ENCODE data around the gene EPHA1.

EPHA1 gene

DNA sequence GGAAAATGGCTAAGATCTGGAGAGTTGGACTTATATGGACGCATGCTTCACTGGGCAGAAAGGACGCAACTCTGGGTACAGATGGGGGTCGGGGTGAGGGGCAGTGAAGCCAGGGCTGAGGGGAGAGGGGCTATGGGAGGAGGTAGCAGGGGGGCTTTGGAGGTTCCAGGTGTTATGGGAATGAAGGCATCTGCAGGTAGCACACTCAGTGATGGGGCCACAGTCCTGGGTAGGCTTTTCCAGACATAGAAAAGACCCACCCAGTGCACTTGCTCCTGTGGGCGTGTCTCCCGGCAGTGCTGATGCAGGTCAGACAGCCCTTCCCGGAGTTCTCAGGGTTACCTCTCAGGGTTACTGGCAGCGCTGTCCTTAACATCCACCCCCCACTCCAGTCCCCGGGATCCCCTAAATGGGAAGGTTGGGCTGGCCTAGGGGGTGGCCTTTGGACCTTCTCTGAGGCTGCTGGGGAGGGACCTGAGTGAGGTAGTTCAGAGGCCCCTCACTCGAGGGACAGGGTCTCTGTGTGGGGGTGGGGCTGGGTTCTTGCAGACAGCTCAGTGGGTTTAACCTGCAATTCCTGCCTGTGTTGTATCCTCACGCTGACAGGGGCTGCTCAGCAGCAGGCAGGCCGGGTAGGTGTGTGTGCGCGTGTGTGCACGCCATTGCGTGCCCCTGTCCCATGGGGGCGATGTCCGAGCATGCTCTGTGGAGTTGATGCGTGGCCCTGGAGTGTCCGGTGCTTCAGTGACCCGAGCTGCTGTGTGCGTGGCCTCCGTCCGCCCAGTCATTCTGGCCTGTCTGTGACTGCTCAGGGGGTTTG lies 21.3 kb downstream of the EPHA1 start:
- TF ChIP-seq CTCF (IDR thresholded peaks at IDR 0.05; ENCODE audit: poor library complexity, severe bottlenecking) = no peak
- DNase-seq (ENCODE audit: low spot score) (no peak), ATAC-seq (ENCODE audit: low read depth) (no peak)
- Histone ChIP-seq H3K9me3 (ENCODE audit: severe bottlenecking) (no peaks in the 10 kb centered on the region), H3K4me1 (ENCODE audit: insufficient read depth, poor library complexity, severe bottlenecking) (peaks cover 7% of the 10 kb centered on the region), H3K27me3 (ENCODE audit: insufficient read depth, poor library complexity, severe bottlenecking) (no peaks in the 10 kb centered on the region), H3K4me3 (ENCODE audit: severe bottlenecking) (no peak overlapping the region), H3K27ac (ENCODE audit: poor library complexity, severe bottlenecking) (no peak overlapping the region), H3K36me3 (ENCODE audit: low read depth) (peaks cover 98% of the 10 kb centered on the region)

DNA sequence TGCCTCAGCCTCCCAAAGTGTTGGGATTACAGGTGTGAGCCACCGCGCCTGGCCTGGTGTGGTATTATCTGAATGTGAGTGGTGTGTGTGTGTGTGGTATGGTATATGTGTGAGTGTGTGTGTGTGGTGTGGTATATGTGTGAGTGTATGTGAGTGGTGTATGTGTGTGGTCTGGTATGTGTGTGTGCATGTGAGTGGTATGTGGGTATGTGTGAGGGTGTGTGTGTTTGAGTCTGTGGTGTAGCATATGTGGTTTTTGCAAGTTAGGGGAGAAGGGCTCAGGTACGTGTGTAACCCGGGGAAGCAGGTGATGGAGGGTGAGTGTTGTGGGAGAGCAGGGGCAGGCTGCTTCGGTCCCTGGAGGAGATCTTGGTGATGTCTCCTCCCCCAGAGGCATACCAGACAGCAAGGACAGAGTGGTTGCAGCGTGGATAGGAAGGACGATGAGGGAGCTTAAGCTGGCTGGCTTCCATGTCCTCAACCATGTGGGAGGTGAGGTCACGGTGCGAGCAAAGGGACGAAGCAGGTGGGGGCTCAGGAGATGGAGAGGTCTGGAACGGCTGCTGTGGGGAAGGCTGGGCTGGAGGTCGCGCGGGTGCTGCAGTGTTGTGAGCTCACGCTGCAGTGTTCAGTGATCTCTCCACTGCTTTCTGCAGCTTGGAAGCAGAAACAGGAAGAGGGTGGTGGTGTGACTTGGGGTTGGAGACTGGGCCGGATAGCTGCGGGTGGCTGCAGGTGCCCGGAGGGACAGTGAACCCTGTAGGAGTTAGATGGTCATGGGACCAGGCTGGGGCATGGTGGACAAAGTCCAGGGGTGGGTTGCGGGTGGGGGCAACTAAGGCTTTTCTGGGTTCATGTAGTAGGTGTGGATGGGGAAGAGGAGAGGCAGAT lies 22.5 kb downstream of the EPHA1 start:
- Histone ChIP-seq H3K27ac (ENCODE audit: poor library complexity, severe bottlenecking) (no peak overlapping the region), H3K36me3 (ENCODE audit: low read depth) (peaks cover 91% of the 10 kb centered on the region), H3K4me1 (ENCODE audit: insufficient read depth, poor library complexity, severe bottlenecking) (peaks cover 7% of the 10 kb centered on the region), H3K4me3 (ENCODE audit: severe bottlenecking) (no peak overlapping the region), H3K9me3 (ENCODE audit: severe bottlenecking) (no peaks in the 10 kb centered on the region), H3K27me3 (ENCODE audit: insufficient read depth, poor library complexity, severe bottlenecking) (no peaks in the 10 kb centered on the region)
- DNase-seq (ENCODE audit: low spot score) (no peak), ATAC-seq (ENCODE audit: low read depth) (no peak)
- TF ChIP-seq CTCF (IDR thresholded peaks at IDR 0.05; ENCODE audit: poor library complexity, severe bottlenecking) = no peak

DNA sequence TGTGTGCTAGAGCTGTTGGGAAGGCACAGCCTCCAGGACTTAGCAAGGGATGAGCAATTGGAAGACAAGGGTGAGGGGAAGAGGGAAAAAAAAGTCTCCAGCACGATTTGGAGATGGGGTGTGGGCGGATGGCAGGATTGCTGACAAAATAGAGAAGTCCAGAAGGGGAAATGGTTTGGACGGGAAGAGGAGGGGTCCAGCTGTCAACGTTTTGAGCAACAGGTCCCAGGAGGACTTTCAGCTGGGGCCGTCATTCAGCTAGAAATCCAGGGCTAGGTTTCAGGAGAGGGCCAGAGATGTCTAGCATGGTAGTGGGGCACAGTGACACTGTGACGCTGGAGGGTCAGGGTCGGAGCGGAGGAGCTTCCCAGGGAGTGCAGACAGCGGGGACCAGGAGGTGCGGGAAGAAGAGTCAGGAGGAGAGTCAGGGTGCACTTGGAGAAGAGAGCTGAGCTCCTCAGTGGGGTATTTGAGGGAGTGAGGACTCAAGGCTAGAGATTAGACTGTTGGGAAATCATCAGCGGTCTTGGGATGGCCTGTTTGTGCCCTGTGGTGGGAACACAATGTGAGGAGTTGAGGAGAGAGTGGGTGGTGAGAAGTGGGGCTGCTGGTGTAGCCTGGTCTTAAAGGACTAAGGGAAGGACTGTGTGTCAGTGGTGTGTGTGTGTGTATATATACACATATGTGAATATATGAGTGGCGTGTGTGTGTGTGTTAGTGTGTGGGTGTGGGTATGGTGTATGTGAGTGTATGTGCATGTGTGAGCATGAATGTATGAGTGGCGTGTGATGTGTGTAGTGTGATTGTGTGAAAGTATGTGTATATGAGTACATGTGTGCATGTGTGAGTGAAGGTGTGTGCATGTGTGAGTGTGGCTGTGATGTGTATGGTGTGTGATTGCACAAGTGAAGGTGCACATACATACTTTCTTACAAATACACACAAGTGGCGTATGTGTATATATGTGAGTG lies 23.7 kb downstream of the EPHA1 start:
- no peaks in the 10 kb centered on the region for H3K27me3 ChIP-seq (ENCODE audit: insufficient read depth, poor library complexity, severe bottlenecking)
- peaks cover 79% of the 10 kb centered on the region for H3K36me3 ChIP-seq (ENCODE audit: low read depth)
- no peaks in the 10 kb centered on the region for H3K9me3 ChIP-seq (ENCODE audit: severe bottlenecking)
- no peak for TF ChIP-seq CTCF (IDR thresholded peaks at IDR 0.05; ENCODE audit: poor library complexity, severe bottlenecking)
- peaks cover 7% of the 10 kb centered on the region for H3K4me1 ChIP-seq (ENCODE audit: insufficient read depth, poor library complexity, severe bottlenecking)
- H3K27ac ChIP-seq (ENCODE audit: poor library complexity, severe bottlenecking) = no peak overlapping the region
- ATAC-seq (ENCODE audit: low read depth) (no peak), DNase-seq (ENCODE audit: low spot score) (no peak)
- no peak overlapping the region for H3K4me3 ChIP-seq (ENCODE audit: severe bottlenecking)

- peak overlapping the region; percentile 92 for H3K27ac ChIP-seq (ENCODE audit: poor library complexity, severe bottlenecking)
- H3K36me3 ChIP-seq (ENCODE audit: low read depth) = peaks cover 71% of the 10 kb centered on the region
- no peak overlapping the region for H3K4me3 ChIP-seq (ENCODE audit: severe bottlenecking)
- ATAC-seq (ENCODE audit: low read depth) = no peak
- no peaks in the 10 kb centered on the region for H3K9me3 ChIP-seq (ENCODE audit: severe bottlenecking)
- H3K27me3 ChIP-seq (ENCODE audit: insufficient read depth, poor library complexity, severe bottlenecking) = no peaks in the 10 kb centered on the region
- TF ChIP-seq CTCF (IDR thresholded peaks at IDR 0.05; ENCODE audit: poor library complexity, severe bottlenecking) = no peak
- peaks cover 12% of the 10 kb centered on the region for H3K4me1 ChIP-seq (ENCODE audit: insufficient read depth, poor library complexity, severe bottlenecking)
- no peak for DNase-seq (ENCODE audit: low spot score)
Observed at GRCh38 chr7:143384148-143384547, 24.5 kb downstream of the EPHA1 start.

Data from RWPE2 (cell line).